OCI-LY3 (cell line): Measurements from ENCODE around the gene CCNJL.

Source experiments
- EZH2phosphoT487 ChIP-seq: fragments of 200-600 bp; shearing (Covaris generic); IDR thresholded peaks from 2 replicates; pipeline ENCODE4 v1.6.1; 2018; ENCODE audit warnings: antibody characterized with exemption, mixed run types, low read depth
- TF ChIP-seq, protein P1 (sequence below): fragments of 200-600, 300-600 bp; sonication (generic); IDR thresholded peaks from 2 replicates; pipeline ENCODE4 v1.5.1; 2014; ENCODE audit warnings: antibody characterized with exemption, low read length, low read depth

DNA sequence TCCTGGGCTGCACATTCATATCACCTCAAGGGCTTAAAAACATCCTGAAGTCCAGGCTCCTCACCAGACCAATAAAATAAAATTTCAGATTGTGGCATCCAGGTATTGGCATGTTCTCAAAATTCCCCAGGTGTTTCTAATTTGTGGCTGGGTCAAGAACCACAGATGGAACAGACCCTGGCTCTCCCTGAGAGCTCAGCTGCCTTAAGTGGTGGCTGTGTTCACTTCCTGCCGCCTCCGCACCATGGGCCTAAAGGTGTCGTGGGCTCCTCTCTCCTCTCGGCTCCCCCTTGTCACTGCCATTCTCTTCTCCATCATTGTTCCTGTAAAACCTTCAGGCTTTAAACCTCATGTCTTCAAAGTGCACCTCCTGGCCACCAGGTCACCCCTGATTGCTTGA lies 17.8 kb upstream of the CCNJL start:
- TF ChIP-seq, protein P1, sequence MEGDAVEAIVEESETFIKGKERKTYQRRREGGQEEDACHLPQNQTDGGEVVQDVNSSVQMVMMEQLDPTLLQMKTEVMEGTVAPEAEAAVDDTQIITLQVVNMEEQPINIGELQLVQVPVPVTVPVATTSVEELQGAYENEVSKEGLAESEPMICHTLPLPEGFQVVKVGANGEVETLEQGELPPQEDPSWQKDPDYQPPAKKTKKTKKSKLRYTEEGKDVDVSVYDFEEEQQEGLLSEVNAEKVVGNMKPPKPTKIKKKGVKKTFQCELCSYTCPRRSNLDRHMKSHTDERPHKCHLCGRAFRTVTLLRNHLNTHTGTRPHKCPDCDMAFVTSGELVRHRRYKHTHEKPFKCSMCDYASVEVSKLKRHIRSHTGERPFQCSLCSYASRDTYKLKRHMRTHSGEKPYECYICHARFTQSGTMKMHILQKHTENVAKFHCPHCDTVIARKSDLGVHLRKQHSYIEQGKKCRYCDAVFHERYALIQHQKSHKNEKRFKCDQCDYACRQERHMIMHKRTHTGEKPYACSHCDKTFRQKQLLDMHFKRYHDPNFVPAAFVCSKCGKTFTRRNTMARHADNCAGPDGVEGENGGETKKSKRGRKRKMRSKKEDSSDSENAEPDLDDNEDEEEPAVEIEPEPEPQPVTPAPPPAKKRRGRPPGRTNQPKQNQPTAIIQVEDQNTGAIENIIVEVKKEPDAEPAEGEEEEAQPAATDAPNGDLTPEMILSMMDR, result no peak
- no peak for TF ChIP-seq EZH2phosphoT487
